ENCODE results near the gene MARCKS.

The MARCKS gene, protein sequence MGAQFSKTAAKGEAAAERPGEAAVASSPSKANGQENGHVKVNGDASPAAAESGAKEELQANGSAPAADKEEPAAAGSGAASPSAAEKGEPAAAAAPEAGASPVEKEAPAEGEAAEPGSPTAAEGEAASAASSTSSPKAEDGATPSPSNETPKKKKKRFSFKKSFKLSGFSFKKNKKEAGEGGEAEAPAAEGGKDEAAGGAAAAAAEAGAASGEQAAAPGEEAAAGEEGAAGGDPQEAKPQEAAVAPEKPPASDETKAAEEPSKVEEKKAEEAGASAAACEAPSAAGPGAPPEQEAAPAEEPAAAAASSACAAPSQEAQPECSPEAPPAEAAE

GRCh38 chr6:113856625-113857555, at the start of gene MARCKS:
MARCKS (plus strand) TSS chr6:113857345; CDS start chr6:113857746, 401 bp downstream.
- no peak for DNase-seq (ENCODE audit: extremely low read depth in 1 of 2, low read depth in 1 of 2)

GRCh38 chr6:113809826-113810225, 47.3 kb upstream of the MARCKS start:
- no peak for DNase-seq (ENCODE audit: extremely low read depth in 1 of 2, low read depth in 1 of 2)

DNA sequence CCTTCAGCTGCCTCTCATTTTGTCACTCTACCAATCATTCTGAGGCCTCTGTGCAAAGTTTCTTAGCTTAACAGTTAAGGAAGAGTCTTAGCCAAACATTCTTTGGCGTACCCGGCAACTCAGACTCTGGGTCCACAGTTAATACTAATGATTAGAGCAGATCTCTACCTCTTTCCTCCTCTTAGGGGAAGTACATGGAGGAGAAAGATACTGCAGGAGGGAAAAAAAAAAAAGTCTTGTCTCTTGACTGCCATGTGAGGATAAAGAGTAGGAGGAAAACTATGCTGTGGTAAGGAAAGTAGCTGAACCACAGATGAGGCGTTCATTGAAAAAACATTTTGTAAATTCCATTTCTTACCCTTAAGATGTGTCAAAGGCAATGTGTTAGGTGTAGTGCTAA, 44.0 kb upstream of the MARCKS start:
- DNase-seq (ENCODE audit: extremely low read depth in 1 of 2, low read depth in 1 of 2), result no peak

DNA sequence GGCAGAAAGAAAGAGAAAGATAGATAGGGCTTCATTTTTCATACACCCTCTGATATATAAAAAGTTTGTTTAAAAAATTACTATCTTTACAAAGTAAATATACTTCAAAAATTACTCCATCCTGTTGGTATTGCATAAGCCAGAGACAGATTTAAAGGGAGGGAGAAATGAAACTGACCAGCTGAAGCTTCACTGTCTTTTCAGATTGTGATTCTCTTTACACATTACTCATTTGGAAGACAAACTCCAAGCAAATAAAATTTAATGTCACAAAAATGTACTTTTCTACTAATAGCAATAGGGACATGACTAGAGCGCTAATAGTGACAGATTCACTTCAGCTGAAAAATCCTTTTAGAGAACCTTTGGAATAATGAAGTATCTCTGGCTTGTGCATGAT, 38.6 kb upstream of the MARCKS start:
- DNase-seq (ENCODE audit: extremely low read depth in 1 of 2, low read depth in 1 of 2), result no peak

DNA sequence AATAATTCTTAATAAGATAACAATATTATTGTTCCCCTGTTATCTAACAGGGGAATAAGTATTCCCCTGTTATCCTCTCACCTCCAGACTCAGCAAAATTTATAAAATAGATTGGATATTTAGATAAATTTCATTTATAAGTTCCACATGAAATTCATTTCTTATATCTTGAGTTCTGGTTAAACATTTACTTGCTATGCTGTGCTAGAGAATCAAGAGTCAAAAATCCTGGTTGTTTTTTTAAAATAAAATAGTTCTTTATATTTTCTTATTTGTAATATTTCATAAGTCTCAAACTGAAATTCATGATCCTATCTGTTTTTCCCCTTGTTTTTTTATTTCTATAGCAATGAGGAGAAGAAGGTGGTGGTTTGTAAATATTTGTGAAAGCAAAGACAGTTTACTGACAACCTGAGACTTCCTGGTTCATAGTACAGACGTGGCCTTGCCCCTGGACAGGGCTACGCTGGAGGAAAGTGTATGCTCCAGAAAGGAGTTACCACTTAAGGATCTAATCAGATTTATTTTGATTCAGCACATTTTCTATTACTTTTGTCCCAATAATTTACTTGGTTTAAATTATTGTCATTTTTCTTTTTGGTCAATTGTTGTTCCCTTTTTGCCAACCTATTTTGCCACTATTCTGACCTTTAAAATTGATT, 37.8 kb upstream of the MARCKS start:
- no peak for DNase-seq (ENCODE audit: extremely low read depth in 1 of 2, low read depth in 1 of 2)

DNA sequence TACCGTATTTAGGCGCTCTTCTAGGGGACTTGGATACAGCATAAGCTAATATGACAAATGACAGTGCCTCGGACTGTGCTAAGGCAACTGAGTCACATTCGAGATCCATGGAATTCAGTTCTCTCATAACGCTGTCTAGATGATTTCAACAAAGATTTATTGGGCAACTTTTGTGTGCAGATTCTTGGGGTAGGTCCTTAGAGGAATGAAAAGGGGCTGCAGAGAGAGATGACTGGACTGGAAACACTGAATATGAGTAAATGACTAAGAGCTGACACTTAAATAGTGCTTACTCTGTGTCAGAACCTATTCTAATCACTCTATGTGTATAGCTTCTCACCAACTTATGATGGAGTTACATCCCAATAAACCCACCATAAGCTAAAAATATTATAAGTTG, 36.4 kb upstream of the MARCKS start:
- DNase-seq (ENCODE audit: extremely low read depth in 1 of 2, low read depth in 1 of 2), result no peak

GRCh38 chr6:113821445-113821844, 35.7 kb upstream of the MARCKS start:
- DNase-seq (ENCODE audit: extremely low read depth in 1 of 2, low read depth in 1 of 2), result no peak

DNA sequence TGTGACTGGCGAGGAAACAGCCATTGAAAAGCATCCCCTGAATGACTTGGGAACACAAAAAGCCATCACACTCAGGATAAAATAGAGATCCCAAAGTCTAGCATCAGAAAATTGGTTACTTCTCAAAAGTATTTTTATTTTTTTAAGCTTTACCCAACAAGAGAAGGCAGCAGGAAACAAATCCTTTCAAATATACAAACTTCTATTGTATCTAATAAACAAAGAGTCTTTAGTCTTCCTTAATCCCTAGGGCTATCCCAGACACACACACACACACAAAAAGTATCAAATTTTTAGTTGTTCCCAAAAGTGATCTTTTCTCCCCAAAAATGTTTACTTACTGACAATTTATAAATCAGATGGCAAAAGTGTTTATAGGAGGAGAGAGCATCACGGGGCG, 33.2 kb upstream of the MARCKS start:
- no peak for DNase-seq (ENCODE audit: extremely low read depth in 1 of 2, low read depth in 1 of 2)

DNA sequence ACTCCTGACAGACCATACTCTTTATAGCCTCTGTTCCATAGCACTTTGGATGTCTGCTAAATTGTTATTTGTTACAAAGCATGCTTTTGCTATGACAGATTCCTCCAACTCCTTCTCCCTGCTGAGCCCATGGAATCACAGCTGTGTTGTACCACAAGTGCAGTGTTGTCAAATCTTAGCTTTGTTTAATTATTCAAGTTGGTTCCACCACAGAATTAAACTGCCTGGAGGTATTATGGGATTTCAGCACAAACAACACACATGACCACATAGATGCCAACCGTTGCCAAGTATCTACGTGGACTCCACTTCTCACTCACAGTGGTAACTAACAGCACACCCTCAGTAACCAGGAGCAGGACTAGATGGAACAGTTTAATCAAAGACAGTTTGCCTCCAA, 32.7 kb upstream of the MARCKS start:
- DNase-seq (ENCODE audit: extremely low read depth in 1 of 2, low read depth in 1 of 2), result no peak

- DNase-seq (ENCODE audit: extremely low read depth in 1 of 2, low read depth in 1 of 2), result no peak
These were observed 32.3 kb upstream of the MARCKS start for GRCh38 chr6:113824866-113825265.

DNA sequence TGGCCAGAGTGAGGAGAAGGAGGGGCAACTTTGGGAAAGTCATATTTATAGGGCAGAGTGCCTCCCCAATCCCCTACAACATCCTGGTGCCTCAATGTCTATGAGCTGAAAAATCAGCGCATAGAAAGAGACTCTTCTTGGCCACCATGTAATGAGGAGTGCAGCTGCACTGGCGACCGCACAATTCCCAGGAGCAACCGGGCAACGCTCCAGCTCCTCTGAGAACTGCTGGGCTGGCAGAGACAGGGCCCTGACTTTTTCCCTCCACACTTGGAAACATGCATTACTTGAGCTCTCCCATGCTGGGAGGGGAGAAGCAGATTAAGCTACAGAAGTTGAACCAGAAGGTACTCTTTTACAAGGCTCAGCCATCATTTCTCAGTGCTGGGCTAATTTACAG, 31.4 kb upstream of the MARCKS start:
- no peak for DNase-seq (ENCODE audit: extremely low read depth in 1 of 2, low read depth in 1 of 2)

GRCh38 chr6:113828984-113829695, 28.0 kb upstream of the MARCKS start:
- DNase-seq (ENCODE audit: extremely low read depth in 1 of 2, low read depth in 1 of 2), result no peak

DNA sequence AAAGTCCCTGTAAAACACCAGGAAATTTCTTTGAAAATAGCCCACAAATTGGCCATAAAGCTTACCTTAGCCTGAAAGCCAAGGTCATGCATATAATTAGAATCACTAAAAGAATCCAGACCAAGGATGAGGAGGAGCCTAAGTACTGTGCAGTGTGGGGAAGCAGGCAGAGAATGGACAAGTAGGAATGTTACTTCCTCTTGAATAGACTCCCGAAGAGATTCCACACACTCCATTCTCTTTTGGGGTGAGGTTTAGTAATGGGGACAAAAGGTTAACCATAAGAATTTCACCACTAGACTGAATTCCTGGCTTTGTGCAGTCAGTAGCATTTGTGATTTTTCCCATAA, 27.5 kb upstream of the MARCKS start:
- no peak for DNase-seq (ENCODE audit: extremely low read depth in 1 of 2, low read depth in 1 of 2)

DNA sequence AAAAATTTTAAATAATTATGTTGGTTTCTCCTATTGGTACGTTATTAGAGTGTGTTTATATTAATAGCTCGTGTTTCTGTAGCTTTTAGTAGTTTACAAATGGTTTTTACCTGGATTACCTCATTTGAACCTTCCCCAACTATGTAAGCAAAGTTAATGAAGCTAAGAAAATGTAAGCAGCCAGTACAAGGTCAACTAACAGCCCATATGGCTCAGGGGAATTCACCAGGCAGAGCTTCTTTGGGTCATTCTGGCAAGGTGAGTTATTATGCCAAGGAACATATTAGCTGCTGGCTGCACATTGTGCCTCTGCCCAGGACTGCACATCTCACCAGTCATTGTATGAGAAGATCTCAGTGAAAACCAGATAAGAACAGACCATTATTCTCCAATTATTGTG, 27.0 kb upstream of the MARCKS start:
- DNase-seq (ENCODE audit: extremely low read depth in 1 of 2, low read depth in 1 of 2), result no peak

DNA sequence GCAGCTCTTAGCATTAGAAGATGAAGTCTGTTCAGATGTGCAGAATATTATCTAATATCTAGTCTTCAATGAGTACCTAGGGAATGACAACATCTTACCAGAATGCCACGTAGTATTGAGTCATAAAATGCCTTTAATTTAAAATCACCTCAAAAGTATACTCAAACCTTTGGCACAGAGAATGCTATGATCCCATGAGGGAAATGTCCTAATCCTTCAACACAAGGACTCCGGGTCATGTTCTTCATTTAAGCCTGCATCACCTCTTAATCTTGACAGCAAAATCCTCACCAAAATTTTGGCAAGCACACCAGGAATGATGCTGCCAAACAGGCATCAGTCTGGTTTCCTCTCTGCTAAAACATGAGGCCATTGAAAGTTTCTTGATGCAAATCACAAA, 23.6 kb upstream of the MARCKS start:
- DNase-seq (ENCODE audit: extremely low read depth in 1 of 2, low read depth in 1 of 2), result no peak

DNA sequence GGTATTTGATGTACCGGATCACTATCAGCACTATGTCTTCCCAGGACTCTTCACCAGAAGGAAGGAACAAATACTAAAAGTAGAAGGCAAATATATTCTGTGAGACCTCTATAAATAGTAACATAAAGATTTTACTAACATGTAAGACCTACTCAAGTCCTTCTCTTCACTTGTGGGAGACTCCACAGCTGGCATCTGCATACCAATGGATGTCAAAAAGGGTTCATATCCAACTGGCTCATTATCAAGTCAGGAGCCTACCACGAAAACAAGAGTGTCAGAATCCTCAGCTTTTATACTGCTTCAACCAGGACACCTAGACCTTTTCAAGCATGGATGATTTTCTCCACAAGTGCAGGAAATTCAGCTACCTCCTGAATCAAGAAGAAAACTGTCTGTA, 20.0 kb upstream of the MARCKS start:
- DNase-seq (ENCODE audit: extremely low read depth in 1 of 2, low read depth in 1 of 2), result no peak

GRCh38 chr6:113842165-113842564, 15.0 kb upstream of the MARCKS start:
- no peak for DNase-seq (ENCODE audit: extremely low read depth in 1 of 2, low read depth in 1 of 2)

DNA sequence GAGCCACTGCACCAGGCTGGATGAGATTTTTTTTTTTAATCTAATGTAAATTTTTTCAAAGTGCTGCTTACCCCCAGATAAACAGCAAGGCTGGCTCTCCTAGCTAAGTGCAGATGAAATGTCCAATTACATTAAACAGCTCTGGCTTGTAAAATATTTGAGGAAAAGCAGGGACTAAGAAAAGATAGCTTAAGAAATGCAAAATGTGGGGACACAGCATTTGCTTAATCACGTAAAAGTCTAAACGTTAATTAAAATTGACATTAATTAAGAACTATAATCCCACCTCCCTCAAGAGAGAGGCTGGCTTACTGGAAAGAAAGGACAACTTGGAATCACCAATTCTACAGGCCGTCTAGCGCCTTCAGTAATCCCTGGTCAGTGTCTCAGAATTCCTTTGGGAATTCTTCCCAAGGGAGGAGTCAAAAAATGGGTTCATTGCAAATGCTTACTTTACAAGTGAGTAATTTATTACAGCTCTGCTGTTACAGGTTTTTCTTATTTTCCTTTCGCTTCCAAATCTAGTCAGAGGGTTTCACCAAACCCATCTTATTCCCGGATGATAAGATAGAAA, 13.6 kb upstream of the MARCKS start:
- no peak for DNase-seq (ENCODE audit: extremely low read depth in 1 of 2, low read depth in 1 of 2)

DNA sequence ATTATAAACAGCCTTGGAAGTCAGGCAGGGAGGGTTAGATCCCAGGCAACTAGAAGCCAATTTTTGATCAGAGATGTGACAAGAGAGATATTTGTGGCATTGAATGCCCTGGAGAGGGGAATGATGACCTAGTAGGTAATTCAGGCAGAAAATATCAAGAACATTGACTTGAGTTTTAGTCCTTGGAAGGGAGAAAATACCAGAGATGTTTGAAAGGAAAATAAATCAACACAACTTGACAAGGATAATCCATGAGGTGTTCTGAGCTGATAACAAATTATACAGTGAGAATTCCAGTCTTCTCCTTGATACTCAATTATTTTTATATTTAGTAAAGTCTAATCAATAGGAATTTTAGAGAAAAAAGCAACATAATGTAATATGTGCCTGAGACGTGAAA, 10.6 kb upstream of the MARCKS start:
- DNase-seq (ENCODE audit: extremely low read depth in 1 of 2, low read depth in 1 of 2), result no peak

DNA sequence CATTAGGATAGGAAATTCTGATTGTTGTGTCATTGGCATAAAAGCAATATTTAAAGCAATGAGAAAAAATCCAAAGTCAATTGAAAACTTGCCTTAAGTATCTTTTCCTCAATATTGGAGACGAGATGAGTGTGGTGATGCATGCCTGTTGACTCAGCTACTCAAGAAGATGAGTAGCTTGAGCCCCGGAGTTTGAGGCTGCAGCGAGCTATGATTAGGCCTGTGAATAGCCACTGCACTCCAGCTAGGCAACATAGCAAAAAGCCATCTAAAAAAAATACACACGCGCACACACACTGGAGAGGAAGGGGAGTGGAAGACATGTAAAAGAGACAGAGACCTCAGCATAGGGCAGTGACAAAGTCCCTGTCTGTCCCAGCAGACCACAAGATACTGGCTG, 9.7 kb upstream of the MARCKS start:
- DNase-seq (ENCODE audit: extremely low read depth in 1 of 2, low read depth in 1 of 2), result no peak

- DNase-seq (ENCODE audit: extremely low read depth in 1 of 2, low read depth in 1 of 2), result no peak
These were observed 8.9 kb upstream of the MARCKS start for GRCh38 chr6:113848280-113848679.

All from activated CD8-positive, alpha-beta memory T cell treated with anti-CD3 and anti-CD28 coated beads for 1 hour (primary cell).